HCT116 (cell line): ENCODE data around the gene WDR70.

Experiments
- CEBPB ChIP-seq: IDR thresholded peaks from 2 replicates; pipeline ENCODE4 v1.6.1; 2012; ENCODE audit warnings: low read depth
- EZH2 ChIP-seq: fragments of 200-600 bp; sonication (generic); IDR thresholded peaks from 2 replicates; pipeline ENCODE4 v1.6.1; 2017; ENCODE audit warnings: antibody characterized with exemption, mixed run types
- EZH2phosphoT487 ChIP-seq: fragments of 200-600 bp; IDR thresholded peaks from 2 replicates; pipeline ENCODE4 v1.6.1; 2018; ENCODE audit warnings: antibody characterized with exemption, borderline replicate concordance
- JUND ChIP-seq: IDR thresholded peaks from 2 replicates; pipeline ENCODE4 v1.6.1; 2012
- POLR2A ChIP-seq: IDR thresholded peaks from 2 replicates; pipeline ENCODE4 v1.7.0; 2011; ENCODE audit warnings: borderline replicate concordance; ENCODE audit not compliant: insufficient read depth, insufficient read length; ENCODE audit errors: extremely low read depth
- ZFX ChIP-seq: fragments of 450-650 bp; IDR thresholded peaks from 2 replicates; pipeline ENCODE4 v1.6.1; 2017
- ZNF274 ChIP-seq: fragments of 200-500 bp; sonication (Bioruptor generic); IDR thresholded peaks from 2 replicates; pipeline ENCODE4 v1.6.1; 2014; ENCODE audit warnings: mild to moderate bottlenecking, low read depth, low read length, inconsistent platforms
- TF ChIP-seq, protein P1 (sequence below): IDR thresholded peaks from 2 replicates; pipeline ENCODE4 v1.6.1; 2012; ENCODE audit warnings: low read depth
- TF ChIP-seq, protein P2 (sequence below), 3 experiments: fragments of 200-600 bp in 1 of 3; sonication (generic) in 1 of 3; IDR thresholded peaks in 2 of 3; conservative IDR thresholded peaks in 1 of 3; 2 replicates each; pipeline ENCODE4 v1.5.1; 2012 to 2017; ENCODE audit warnings: low read depth in 2 of 3, low read length in 2 of 3, antibody characterized with exemption in 1 of 3, borderline replicate concordance in 1 of 3, control low read depth in 1 of 3, mild to moderate bottlenecking in 1 of 3, mixed read lengths in 1 of 3, mixed run types in 1 of 3, moderate library complexity in 1 of 3; ENCODE audit not compliant: insufficient read depth in 1 of 3
- TF ChIP-seq, protein P3 (sequence below): IDR thresholded peaks from 2 replicates; pipeline ENCODE4 v1.6.1; 2011; ENCODE audit warnings: mild to moderate bottlenecking, low read length, moderate library complexity; ENCODE audit not compliant: insufficient replicate concordance; ENCODE audit errors: extremely low read depth

DNA sequence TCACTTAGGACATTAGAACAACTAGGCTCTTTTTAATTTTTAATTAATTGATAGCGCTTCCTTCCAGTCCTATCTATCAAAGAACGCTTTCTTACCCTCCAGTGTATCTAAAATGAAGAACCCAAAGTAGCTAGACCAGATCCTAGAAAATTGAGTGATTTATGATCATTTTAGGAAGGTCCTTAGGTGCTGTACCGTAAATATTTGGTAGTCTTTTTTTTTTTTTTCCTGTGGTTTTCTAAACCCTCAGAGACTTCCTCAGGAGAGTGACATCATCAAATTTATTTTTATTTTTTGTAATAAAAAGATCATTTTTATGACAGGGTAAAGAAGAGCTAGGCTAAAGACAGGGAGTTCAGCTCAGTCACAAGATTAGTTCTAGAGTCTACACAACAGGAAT, 197.4 kb downstream of the WDR70 start:
- TF ChIP-seq, protein P1, sequence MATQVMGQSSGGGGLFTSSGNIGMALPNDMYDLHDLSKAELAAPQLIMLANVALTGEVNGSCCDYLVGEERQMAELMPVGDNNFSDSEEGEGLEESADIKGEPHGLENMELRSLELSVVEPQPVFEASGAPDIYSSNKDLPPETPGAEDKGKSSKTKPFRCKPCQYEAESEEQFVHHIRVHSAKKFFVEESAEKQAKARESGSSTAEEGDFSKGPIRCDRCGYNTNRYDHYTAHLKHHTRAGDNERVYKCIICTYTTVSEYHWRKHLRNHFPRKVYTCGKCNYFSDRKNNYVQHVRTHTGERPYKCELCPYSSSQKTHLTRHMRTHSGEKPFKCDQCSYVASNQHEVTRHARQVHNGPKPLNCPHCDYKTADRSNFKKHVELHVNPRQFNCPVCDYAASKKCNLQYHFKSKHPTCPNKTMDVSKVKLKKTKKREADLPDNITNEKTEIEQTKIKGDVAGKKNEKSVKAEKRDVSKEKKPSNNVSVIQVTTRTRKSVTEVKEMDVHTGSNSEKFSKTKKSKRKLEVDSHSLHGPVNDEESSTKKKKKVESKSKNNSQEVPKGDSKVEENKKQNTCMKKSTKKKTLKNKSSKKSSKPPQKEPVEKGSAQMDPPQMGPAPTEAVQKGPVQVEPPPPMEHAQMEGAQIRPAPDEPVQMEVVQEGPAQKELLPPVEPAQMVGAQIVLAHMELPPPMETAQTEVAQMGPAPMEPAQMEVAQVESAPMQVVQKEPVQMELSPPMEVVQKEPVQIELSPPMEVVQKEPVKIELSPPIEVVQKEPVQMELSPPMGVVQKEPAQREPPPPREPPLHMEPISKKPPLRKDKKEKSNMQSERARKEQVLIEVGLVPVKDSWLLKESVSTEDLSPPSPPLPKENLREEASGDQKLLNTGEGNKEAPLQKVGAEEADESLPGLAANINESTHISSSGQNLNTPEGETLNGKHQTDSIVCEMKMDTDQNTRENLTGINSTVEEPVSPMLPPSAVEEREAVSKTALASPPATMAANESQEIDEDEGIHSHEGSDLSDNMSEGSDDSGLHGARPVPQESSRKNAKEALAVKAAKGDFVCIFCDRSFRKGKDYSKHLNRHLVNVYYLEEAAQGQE = no peak
- TF ChIP-seq, protein P2, sequence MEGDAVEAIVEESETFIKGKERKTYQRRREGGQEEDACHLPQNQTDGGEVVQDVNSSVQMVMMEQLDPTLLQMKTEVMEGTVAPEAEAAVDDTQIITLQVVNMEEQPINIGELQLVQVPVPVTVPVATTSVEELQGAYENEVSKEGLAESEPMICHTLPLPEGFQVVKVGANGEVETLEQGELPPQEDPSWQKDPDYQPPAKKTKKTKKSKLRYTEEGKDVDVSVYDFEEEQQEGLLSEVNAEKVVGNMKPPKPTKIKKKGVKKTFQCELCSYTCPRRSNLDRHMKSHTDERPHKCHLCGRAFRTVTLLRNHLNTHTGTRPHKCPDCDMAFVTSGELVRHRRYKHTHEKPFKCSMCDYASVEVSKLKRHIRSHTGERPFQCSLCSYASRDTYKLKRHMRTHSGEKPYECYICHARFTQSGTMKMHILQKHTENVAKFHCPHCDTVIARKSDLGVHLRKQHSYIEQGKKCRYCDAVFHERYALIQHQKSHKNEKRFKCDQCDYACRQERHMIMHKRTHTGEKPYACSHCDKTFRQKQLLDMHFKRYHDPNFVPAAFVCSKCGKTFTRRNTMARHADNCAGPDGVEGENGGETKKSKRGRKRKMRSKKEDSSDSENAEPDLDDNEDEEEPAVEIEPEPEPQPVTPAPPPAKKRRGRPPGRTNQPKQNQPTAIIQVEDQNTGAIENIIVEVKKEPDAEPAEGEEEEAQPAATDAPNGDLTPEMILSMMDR (IDR thresholded peaks at IDR 0.05 in 2 of 3, conservative IDR thresholded peaks at IDR 0.05 in 1 of 3; ENCODE audit: borderline replicate concordance in 1 of 3, insufficient read depth in 1 of 3, low read depth in 2 of 3, low read length in 2 of 3) = no peak
- TF ChIP-seq EZH2phosphoT487 = no peak
- no peak for TF ChIP-seq CEBPB
- TF ChIP-seq POLR2A = no peak
- TF ChIP-seq, protein P3, sequence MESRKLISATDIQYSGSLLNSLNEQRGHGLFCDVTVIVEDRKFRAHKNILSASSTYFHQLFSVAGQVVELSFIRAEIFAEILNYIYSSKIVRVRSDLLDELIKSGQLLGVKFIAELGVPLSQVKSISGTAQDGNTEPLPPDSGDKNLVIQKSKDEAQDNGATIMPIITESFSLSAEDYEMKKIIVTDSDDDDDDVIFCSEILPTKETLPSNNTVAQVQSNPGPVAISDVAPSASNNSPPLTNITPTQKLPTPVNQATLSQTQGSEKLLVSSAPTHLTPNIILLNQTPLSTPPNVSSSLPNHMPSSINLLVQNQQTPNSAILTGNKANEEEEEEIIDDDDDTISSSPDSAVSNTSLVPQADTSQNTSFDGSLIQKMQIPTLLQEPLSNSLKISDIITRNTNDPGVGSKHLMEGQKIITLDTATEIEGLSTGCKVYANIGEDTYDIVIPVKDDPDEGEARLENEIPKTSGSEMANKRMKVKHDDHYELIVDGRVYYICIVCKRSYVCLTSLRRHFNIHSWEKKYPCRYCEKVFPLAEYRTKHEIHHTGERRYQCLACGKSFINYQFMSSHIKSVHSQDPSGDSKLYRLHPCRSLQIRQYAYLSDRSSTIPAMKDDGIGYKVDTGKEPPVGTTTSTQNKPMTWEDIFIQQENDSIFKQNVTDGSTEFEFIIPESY = no peak
- no peak for TF ChIP-seq ZFX
- TF ChIP-seq ZNF274 = no peak
- TF ChIP-seq JUND = no peak
- TF ChIP-seq EZH2 = no peak
